NCI-H82 (cell line): ENCODE measurements around the gene DEPDC5.

Source experiments
- DNase-seq: peaks from one replicate; lab custom pipeline; 2025; lab: John Stamatoyannopoulos, UW

DEPDC5 gene

DNA sequence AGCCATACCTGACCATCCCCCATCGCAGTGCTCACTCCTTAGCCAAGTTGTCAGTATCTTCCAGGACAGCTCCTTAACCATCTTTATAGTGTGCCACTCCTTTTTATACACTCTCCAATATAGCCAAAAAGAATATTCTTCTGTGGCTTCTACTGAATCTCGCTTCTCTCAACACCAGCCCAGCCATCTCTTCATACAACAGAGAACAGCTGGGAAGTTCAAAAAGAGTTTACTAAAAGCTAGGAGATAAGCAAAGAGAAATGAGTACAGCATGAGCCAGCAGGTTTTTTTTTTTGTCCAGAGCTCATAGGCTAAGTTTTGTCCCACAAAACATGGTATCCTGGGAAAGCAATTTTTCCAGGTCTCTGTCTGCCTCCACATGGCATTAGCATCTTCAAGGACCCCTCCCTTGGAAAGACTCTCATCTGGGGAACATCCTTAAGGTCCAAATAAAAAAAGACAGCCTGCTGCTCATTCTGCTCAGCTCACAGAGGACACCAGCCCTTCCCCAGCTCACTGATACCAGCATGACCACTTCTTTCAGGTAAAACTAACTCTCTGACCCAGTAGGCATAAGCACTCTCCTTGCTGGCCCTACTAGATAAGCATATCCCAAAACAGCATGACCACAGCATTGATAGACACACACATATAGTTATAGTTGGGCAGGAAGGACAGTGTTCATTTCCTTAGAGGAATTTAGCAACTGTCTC is 141.7 kb downstream of the DEPDC5 start:
- no peak for DNase-seq

DNA sequence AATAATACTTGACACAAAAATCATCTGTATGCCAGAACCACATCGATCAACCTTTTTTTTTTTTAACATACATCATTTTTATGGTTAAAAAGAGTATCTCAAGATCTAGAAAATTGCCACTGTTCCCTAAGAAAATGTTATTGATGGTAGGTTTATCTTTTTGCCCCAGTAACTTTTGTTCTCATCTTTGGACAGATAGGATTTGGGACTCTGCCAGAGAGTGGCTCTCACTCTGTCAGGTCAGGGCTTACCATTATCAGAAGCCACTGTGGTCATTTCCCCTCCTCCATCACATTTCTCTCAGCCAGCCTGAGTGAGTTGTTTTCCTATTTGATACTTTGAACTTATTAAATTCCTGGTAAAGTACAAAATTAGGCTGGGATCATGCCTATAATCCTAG is 142.7 kb downstream of the DEPDC5 start:
- no peak for DNase-seq

DNA sequence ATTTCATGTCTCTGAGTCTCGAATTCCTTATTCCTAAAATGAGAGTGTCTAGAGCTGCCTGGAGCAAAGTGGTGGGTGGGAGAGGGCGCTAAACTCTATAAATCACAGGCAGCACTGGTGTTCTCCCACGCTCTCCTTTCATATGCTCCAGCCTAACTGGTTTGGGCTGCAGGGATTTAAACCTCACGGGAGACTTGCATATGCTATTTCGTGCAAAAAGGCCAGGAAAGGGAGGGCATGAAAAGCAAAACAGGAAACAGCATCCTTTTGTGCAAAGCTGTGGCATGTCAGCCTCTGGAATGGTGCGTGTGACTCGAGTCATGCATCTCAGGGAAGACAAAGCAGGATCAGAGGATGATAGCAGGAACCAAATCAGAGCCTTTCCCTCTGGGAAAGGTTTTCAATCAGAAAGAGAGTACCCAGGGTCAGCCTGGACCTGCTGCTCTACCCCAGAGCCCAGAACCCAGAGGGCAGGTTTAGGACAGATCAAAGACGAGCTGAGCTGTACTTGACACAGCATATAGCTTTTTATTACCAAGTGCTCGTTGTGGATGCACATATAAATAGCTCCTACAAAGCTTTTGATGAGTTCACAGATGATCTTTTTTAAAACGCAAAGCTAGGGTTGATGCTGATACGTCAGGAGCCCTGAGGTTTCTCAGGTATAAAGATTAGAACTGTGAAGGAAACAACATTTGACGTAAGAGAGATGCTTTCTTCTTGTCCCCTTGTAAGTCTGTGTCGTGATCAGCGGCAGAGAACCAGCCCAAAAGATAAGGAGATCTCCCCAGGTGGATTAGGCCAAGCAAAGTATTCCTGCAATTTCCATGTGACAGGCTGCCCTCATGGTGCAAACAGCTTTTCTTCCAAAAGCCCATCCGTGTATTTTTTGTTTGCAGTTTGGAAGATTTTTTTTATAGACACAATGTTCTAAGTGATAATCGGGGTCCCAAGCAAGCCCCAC is 144.3 kb downstream of the DEPDC5 start:
- DNase-seq, result no peak

DNA sequence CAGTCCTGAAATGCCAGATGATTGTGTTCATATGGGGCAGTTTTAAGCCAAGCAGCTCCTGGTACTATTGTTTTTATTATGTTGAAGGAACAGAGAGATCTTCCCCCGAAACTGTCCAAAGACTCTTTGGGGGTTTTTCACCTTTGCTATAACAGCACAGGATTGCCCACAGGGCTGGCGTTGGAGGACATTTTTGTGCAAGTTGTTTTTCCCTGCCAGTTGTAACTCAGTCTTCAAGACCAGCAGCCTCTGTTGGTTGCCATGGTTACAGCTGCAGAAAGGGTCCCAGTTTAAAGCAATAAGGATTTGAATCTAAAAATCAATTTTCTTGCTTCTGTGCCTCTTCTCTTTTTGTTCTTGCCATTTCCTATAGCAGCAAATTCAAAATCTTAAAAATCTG is 145.1 kb downstream of the DEPDC5 start:
- no peak for DNase-seq

DNA sequence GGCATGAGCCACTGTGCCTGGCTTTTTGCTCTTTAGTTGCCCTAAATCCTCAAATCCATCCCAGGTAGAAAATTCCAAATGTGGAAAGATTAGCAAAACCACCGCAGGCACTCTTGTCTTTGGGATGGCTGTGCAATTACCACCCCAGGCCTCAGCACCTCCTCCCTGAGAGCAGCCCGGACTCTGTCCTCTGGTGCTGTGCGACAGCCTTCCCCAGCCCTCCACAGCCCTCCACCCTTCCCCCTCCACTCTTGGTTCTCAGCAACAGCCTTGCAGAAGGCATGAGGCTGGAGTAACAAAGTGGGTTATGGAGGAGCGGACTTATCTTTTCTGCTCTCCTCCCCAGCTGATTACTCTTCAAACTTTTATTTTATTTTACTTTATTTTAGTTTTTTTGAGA is 145.8 kb downstream of the DEPDC5 start:
- no peak for DNase-seq

DNA sequence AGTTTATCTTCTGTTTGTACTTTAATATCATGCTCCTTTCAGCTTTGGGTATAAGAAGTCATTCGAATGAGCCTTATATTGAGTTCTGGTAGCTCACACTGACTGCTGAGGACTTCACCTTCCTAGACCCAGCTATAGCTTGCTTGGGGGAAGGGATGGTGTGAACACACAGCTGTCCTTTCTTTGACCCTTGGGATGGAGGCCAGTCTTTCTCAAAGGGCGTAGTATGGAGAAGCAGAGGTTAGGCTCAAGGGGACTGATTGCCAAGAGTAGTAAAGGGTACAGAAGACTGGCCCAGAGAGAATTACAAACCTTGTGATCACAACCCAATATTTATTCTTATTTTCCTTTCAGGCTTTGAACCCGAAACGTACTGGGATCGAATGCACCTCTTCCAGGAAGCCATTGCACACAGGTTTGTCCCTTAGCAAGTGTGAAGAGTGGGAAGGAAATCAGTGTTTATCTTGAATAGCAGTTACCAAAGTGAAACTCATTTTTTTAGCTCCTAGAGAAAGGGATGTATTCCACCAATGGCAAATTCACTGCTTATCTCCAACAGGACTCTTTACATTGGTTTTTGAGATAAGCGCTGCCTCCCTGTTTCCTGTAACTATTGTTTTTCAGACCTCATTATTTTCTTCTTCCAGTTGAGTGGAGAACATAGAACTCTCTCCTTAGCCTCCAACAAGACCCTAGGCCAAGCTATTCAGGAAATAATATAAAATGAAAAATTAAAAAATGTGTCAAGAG is 147.7 kb downstream of the DEPDC5 start:
- no peak for DNase-seq

DNA sequence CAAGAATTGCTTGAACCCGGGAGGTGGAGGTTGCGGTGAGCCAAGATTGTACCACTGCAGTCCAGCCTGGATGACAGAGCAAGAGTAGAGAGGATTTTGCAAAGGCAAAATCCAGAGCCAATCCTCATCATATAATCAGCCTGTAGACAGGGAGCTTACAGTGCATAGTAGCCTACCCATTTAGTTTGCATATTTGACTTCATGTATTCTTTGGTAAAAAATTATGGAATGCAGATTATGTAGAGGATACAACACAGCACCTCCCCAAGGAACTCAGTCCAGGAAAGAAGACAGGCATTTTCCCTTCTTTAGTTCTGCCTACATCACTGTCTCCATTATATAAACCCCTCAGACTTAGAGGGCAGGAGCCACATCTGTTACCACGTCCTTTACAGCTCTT is 150.8 kb downstream of the DEPDC5 start:
- no peak for DNase-seq

DNA sequence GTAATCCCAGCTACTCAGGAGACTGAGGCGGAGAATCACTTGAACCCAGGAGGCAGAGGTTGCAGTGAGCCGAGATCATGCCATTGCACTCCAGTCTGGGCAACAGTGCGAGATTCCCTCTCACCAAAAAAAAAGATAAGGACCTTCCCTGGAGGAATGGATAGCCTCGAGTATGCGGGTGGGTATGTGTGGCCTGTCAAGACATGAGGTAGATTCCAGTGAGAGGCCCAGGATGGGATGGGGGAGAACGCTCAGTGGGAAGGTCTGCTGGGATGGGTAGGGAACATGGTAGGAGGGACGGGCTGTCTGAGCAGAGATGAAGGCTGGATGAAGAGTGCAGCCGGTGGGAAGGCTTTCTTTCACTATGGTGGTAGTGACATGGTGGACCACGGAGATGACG is 151.5 kb downstream of the DEPDC5 start:
- DNase-seq, result no peak

DNA sequence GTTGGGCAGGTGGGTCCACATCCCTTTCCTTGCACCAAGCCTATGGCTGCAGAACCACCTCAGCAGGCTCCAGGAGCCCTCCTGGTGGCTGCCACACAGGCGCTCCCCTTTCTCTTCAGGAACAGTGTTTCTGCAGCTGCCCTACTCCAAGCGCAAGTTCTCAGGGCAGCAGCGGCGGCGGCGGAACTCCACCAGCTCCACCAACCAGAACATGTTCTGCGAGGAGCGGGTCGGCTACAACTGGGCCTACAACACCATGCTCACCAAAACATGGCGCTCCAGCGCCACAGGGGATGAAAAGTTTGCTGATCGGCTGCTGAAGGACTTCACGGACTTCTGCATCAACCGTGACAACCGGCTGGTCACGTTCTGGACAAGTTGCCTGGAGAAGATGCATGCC is 152.3 kb downstream of the DEPDC5 start:
- DNase-seq, result no peak

DNA sequence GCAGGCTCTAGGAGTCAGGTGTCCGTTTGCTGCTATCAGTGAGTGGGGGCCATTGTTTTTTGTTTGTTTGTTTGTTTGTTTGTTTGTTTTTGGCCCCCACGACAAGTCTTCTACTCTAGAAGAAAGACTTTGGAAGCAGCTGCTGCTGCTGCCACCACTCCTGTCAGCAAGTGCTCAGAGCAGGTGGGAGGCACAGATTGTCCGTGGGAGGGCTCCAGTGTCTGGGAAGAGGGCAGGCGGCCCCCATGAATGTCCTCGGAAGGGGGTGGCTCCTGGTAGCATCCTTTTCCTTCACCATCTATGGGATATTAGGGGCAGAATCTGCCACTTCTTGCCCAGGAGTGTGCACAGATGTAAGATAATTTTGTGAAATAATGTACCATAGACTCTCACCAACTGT is 152.8 kb downstream of the DEPDC5 start:
- DNase-seq, result no peak

DNA sequence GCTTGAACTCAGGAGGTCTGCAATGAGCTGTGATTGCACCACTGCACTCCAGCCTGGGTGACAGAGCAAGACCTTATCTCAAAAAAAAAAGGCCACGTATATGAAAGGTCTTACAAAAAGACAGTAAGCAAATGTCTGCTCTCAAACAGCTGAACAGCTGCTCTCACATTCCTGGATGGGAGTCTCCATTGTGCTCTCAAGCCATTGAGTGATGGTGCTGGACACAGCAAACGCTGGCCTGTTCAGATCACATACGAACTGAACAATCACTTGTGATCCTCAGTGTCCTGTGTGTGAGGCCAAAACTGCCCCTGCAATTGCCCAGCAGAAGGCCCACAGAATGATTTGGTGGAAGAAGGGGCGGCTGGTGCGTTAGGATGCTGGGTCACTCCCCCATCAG is 156.2 kb downstream of the DEPDC5 start:
- no peak for DNase-seq

DNA sequence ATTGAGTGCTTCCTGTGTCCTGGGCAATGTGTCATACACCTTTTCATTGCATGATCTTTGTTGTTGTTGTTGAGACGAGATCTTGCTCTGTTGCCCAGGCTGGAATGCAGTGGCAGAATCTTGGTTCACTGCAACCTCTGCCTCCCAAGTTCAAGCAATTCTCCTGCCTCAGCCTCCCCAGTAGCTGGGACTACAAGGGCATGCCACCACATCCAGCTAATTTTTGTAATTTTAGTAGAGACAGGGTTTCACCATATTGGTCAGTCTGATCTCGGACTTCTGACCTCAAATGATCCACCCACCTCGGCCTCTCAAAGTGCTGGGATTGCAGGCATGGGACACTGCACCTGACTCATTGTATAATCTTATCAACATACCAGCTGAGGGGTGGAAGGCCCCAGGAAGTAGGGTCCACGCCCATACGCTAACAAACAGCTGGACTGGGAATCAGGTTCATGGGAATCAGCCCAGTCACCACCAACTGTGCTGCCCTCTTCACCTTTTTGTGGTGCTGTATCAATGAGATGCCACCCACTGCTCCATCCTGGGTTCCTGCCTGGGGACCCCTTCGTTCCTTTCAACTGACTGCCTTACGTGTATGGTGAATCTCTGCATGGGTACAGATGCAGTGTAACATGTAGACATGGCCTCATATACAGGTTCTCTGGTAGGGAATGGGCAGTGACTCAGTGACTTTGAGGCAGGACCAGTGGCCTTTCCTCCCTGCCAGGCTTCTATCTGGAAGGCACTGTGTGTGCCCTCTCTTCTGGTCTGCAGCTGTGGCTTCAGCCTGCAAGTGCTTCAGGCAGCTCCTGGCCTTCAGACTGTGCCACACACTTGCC is 158.0 kb downstream of the DEPDC5 start:
- DNase-seq, result no peak

DNA sequence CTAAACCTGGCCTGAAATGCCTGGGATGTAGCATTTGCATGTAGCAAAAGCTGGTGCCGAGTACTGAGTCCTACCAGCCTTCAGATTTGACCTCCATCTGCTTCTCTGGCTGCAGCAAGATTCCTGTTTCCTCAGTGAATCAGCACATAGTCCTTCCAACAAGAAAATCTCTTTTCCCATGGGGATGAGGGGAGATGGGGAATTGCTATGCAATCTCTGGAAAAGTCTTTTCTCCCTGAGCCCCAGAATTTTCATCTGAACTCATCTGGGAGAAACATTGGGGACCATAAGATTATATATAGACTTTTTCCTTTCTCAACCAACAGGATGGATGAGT is 158.6 kb downstream of the DEPDC5 start:
- no peak for DNase-seq

DNA sequence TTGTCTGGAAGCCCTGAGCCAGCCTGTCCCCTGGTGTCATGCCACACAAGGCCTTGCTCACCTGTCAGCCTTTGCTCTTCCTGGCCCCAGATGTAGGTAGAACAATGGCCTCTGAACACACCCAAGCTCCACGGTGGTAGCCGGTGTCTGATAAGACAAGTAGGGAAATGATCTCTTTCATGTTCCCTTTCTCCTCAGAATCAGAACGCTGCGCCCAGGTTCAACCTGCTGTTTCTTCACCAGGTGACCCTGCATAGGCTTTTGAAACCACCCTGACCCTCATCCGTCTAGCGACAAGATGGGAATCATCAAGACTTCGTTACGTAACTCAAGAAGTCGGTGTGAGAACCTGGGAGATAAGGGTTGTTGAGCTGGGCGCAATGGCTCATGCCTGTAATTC is 161.8 kb downstream of the DEPDC5 start:
- no peak for DNase-seq

DNA sequence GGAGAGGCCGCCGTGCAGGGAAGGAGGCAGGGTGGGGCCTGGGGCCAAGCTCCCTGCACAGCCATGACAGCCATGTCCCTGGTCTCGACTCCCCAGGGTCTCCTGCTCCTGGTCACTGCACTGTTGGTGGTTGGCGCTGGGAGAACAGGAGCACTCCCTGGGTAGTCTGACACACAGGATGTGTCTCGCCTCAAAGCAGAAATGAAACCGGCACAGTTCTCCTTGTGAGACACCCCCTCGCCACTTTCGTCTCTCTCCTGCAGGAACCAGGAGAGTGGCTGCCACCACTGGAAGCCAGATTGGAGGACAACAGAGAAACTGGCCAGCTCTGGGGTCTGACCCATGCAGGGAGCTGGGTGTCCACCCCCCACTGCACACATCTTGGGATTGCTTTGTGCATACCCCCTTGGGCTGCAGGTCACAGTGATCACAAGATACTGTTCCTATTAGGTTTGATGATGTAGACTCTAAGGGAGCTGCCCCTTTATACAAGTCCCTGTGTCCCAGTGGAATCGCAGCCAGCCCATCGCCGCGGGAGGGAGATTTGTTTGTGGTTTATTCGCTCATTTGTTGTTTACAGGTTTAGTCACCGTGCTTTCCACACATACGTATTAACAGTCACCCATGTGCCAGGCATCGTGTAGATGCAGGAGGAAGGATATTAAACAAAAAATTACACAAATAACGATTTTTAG is 163.6 kb downstream of the DEPDC5 start:
- no peak for DNase-seq

DNA sequence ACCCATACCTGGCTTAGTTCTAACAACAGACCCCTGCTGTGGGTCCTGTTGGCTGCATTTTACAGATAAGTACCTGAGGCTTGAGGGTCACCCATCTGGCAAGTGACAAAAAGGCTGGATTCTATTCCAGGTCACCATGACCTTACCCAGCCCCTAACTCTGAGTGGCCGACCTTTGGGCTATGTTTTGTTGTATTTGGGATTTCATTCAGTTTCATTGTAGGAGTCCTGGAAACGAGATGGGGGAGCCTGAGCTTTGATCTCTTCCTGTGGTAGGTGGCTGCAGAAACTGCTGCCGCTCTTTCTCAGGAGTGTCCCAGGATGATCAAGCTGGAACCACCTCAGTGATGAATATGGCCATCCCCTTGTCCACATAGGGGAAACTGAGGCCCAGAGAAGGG is 165.9 kb downstream of the DEPDC5 start:
- DNase-seq, result no peak

DNA sequence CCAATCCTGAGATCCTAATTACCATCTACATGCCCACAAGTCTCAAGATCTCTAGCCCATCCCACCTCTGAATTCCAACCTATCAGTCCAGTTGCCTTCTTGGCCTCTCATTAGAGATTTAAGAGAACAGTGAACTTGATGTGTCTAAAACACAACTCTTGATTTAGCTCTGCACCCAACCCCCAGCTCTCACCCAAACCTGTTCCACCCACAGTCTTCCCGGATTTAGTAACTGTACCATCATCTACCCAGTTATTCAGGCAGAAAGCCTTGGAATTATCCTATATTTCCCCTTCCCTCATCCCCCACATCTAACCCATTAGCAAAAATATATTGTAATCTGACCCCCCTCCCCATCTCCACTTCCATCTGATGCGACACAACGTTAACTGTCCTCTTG is 166.5 kb downstream of the DEPDC5 start:
- no peak for DNase-seq

DNA sequence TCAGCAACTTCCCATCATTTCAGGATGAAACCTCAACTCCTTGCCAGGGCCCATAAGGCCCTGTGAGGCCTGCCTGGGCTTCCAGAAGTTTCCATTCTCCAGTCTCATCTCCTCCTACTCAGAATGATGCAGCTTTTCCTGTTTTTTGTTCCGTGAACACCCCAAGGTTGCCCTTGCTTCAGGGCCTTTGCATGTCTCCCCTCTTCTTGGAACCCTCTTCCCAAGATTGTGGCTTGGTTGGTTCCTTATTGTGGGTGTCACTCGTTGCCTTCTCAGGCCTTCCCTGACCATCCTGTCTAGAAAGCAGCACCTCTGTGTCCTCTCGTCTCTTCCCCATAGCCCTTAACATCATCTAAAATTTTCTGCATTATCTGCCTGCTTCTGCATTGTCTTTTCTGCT is 167.3 kb downstream of the DEPDC5 start:
- DNase-seq, result no peak

DNA sequence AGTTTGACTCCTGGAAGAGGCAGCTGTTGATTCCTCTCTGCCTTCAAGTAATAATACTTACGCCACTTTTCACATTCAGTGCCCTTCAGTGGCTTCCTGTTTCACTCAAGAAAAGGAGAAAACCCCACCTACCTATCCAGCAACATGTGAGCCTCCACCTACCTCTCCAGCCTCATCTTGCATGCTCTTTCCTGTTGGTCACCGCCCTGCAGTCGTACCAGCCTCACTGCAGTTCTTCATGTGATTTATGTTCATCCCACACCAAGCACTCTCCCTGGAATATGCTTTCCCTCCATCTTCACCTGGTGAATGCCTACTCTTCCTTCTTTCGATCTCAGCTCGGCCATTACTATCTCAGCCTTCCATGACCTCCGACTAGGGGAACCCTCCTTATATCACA is 168.7 kb downstream of the DEPDC5 start:
- no peak for DNase-seq

DNA sequence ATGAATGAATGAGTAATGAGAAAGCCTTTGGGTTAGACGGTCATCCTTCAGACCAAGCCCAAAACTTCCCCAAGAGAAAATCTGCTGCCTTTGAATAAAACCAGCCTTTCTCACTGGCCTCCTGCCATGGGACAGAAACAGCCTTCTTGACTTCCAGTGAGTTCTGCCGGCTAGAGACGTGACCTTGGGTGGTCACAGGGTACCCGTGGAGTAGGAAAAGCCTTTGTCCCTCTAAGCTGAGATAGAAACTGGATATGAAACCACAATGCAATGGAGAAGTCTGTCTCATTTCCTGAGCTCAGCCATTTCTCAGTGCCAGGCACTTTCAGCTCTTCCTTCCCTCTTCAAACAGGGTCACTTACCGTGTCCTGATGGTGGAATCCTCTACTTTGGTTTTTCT is 169.3 kb downstream of the DEPDC5 start:
- no peak for DNase-seq

DNA sequence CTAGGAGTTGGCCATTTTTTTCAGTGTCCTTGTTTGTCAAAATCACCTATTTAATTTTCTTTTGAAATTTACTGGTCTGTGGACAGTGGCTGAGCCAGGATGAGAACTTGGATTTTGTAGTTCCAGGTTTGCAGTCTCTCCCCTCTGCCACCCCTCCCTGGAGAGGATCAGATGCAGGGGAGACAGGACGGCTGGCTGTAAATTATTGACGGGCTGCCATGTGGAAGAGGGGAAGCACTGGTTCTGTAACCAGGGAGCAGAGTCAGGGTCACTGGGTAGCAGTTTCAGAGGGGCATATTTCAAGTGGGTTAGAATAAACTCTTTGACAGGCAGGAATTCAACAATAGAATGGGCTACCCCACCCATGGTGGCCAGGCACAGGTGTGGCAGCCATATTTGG is 169.9 kb downstream of the DEPDC5 start:
- DNase-seq, result no peak
